ENCODE results near the gene IRF3.
"Not testable (repeated sequence)": the region's sequence is repeated elsewhere in the genome, so short reads cannot be mapped to it uniquely, and the experiment has no call there.

Gene IRF3

DNA sequence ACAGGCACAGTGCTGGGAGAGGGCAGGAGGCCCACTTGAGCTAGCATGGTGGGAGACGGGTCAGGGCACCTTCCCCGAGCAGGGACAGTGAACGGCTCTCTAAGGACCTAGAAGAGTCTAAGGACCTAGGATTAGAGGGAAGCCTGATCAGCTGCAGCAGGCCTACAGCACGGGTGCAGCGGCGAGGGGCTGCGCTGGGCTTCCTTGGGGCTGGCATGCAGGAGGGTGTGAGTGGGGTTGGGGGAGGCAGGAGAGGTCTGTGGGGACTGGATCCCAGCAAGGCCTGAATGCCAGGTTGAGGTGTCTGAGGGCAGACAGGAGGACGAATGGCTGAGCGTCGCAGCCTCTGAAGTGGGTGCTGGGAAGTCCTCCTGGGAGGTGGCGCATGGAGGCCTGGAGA is 20.1 kb downstream of the IRF3 start:
- DNase-seq = no peak

DNA sequence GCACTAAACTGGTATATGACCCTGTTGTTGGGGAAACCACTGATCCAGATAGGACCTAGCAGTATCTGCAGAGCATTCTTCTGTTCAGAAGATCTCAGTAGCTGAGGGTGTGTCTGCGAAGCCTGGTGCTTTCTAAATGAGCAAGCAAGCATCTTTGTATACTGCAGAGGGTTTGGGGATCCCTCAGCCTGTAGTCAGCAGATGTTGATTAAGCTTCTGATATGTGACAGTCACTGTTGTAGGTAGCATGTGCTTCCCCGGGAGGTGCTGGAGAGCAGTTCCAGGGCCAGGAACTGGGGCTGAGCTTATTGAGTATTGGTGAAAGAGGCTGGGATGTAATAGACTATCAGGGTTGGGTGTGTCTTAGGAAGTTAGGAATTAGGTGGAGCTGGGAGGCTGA is 22.2 kb downstream of the IRF3 start:
- DNase-seq = no peak

DNA sequence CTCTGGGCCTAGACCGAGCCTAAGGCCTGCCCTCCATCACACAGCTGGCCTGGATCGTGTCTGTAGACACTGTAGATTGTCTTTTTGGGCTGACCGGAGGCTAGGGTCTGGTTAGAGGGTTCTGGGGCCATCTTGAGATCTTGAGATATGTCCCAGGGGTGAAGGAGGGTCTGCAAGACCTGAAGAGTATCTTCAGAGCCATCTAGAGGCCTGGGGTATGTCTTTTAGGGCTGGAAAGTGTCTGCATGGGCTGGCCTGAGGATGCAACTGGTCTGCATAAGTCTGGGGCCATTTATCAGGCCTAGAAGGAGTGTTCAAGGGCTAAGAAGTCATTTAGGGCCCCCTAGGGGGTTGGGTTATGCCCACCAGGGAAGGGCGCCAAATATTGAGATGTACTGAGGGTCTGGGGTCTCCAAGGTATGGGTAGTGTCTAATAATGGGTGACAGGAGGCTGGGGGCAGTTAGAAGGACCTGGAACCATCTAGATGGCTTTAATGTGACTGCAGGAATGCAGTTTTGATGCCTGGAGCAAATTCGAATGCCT is 23.1 kb downstream of the IRF3 start:
- no peak for DNase-seq

DNA sequence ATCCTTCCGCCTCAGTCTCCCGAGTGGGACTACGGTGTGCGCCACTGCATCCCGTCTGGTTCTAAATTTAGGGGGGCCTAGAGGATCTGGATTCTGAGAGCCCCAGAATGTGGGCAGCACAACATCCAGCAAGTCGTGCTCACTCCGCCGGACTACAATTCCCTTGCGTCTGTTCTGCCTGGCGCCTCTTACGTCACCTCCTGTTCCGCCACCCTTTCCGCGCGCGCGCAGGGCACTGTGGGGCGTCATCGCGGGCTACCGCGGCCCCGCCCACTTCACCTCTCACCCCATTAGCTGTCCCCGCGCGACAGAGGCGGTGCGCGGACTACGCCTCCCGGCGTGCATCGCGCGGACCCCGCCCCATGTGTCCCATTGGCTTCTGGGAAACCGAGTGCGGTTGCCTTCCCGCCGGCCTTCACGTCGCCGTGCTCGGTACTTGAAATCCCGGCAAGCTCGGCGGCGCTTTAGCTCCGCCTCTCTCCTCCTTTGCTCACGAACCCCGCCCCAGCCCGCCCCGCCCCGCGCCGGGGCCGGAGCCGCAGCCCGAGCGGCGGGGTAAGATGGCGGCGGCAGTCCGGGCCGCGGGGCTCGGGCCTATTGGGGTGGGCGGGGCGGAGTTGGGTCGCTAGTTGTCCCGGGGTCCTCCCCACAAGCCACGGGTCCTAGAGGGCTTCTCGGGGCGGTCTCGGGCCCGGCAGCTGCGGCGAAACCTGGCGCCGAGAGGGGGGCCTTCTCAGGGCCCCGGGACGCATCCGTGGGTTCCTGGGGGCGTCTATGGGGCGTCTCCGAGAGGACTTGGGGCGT is 23.8 kb downstream of the IRF3 start, which contains the start of gene SCAF1:
SCAF1 (plus strand) TSS at position 522 of the 804 bp plus-strand sequence. CDS start 2,818 bp downstream, outside the sequence.
- peak; percentile 100 for DNase-seq

DNA sequence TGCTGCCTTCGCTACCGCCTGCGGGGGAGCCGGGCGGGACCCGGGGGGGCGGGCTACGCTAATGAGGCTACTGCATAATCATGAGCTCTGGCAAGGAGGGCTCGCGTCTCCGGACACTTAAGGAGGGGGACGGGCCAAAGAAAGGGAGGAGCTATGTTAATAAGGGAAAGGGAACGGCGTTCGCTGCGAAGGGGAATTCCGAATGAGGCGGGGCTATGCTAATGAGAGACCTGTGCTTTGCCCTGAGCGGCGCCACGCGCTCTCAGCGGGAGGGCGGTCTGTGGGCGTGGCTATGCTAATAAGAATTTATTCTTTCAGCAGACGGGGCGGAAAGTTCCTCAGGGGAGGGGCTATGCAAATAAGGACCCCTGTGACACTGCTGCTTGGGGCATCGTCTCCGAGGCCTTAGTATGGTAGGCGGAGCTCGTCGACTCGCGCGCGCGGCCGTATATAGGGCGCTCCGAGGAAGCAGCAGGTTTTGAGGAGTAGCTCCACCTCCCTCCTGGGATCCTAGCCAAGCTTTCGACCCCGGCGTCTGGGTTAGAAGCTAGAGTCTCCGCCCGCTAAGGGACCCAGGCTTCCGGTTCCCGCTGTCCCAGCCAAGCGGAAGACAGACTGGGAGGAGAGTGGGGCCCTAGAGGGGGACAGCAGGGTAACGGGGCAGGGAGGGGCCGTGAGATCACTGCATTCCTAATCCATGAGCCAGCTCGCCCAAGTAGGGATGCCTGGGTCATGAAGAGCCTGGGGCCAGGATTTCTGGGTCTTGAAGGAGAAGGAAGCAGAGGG is 25.4 kb downstream of the IRF3 start, which contains the start of gene RRAS:
RRAS (minus strand) TSS at position 31 of the 786 bp plus-strand sequence. CDS start 45 bp downstream, outside the sequence.
- peak; percentile 100 for DNase-seq

DNA sequence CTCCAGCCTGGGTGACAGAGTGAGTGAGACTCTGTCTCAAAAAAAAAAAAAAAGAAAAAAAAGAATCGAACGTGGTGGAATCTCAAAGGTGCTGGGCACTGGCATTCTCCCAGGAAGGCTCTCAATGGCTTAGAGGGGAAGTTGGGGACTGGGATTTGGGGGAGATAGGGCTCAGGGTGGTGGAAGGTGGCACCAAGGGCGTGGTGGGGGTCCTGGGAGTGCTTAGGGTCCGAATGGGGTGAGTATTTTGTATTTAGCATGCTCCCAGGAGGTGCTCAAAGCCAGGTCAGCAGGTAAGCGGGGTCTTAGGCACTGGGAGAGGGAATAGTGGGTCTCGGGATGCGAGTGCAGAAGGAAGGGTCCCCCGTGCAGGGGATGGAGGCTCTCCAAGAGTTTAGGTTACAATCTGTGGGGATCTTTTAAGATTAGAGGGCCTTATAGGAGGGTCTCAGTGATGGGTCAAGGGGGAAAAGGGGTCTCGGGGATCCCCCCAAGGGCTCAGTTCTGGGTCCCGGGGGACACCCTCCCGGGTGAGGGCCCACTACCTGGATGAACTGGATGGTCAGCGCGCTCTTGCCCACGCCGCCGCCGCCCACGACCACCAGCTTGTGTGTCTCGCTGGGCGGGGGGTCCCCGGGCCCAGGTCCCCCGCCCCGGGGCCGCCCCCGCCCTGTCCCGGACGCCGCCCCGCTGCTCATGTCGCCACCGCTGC is 26.1 kb downstream of the IRF3 start:
- no peak for DNase-seq

DNA sequence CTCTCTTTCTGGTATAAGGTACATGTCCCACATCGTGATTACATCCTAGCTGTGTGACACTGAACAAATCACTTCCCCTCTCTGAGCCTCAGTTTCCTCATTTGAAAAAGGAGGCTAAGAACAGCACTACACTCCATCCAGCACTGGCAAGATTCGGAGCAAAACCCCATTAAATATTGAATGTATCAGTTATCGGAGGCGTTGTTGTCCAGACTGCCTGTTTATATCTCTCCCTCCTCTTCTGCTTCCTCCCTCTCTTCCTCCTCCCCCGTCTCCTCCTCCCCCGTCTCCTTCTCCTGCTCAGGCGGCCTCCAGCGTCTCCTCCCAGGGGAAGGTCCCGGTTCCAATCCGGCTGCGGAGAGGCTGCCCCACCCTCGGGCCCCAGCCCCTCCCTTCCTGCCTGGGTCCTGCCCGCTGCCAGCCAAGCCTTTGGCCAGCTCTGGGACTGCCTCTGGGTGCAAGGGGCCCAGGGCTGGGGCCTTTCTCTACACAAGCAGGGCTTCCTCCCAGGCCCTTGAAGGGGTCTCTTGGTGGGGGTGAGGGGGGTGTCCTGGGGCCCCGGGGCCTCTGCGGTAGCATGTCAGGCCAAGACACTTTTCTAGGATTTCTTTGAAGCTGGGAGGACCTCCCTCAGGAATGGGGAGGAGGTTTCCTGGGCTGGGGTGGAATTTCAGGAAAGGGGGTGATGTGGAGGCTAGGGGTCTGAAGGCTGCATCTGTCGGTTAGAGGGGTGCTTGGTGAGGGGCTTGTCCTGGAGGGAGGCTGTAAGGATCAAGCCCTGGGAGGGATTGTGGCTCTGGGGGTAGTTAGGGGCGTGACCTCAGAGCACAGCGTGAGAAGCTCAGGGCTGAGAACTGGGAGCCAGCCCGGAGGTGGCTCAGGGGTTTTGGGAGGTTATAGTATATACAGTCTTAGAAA is 27.6 kb downstream of the IRF3 start:
- peak; percentile 82 for DNase-seq

DNA sequence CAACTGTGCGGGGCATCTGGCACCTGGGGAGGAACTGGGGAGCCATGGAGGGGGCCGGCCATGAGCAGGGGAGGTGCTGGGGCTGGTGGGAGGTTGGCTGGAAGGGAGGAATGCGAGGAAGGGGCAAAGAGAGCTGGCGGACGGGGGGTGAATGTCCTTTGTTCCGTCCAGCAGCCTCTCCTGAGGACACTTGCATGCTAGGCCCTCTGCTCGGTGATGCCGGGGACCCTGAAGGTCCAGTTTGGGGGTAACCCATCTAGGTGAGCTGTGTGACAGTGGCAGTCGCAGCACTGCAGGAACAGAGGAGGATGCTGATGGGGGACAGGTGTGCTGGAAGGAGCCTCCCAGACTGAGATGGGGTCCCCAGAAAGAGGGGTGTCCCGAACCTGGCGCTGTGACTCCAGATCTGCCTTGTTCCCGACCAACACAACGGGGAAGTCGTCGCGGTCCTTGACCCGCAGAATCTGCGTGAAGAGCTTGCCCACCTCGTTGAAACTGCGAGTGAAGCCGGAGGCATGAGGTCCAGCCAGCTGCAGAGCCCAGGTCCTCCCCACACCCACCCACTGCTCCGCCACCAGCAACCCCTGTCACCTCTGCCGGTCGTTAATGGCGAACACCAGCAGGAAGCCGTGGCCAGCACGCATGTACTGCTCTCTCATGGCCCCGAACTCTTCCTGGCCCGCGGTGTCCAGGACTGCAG is 29.3 kb downstream of the IRF3 start:
- DNase-seq = no peak

DNA sequence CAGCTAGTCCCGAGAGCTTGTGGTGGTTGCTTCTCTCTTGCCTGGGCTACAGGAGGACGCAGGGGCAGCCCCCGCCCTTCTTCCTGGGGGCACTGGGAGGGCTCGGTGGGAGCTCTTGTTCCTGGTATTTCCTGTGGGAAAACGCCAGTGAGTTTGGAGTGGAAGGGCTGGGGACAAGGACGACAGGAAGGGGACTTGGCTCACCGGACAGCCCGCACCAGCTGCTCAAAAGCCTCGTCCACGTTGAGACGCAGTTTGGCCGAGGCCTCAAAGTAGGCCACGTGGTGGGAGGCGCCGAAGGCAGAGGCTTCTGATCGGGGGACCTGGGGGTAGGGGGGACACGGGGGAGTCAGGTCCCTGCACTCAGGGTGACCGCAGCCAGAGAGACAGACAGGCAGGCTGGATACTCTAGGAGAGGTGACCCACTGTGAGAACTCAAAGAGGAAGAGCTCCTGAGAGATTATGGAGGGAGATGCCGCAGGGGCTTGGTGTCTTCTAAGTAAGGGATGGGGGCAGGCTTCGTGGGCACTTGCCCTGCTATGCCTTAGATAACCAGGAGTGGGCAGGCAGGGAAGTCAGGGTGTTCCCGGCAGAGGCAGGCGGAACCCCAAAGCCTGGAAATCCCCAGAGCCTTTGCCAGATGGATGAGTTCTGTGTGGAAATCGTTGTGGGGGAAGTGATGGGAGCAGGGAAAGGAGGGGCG is 30.0 kb downstream of the IRF3 start:
- DNase-seq = no peak

DNA sequence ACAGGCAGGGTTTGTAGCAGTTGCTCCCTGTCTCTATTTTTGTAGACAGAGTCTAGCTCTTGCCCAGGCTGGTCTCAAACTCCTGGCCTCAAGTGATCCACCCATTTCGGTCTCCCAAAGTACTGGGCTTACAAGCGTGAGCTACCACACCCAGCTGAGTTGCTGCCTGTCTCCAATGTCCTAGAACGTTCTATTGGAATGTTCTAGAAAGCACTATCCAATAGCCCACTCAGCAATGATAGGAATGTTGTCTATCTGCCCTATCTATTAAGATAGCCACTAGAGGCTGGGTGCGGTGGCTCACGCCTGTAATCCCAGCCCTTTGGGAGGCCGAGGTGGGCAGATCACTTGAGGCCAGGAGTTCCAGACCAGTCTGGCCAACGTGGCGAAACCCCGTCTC is 32.4 kb downstream of the IRF3 start:
- not testable (repeated sequence) for DNase-seq

DNA sequence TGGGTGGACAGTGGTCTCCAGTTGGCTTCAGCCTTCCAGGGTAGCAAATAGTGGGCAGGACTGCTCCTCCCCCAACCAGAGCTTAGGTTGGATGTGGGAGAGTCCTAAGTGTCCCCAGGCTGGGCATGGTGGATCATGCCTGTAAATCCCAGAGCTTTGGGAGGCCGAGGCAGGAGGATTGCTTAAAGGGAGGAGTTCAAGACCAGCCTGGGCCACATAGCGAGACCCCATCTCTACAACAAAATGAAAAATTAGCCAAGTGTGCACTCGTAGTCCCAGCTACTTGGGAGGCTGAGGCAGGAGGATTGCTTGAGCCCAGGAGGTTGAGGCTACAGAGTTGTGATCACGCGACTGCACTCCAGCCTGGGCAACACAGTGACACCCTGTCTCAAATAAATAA is 33.1 kb downstream of the IRF3 start:
- DNase-seq = no peak

DNA sequence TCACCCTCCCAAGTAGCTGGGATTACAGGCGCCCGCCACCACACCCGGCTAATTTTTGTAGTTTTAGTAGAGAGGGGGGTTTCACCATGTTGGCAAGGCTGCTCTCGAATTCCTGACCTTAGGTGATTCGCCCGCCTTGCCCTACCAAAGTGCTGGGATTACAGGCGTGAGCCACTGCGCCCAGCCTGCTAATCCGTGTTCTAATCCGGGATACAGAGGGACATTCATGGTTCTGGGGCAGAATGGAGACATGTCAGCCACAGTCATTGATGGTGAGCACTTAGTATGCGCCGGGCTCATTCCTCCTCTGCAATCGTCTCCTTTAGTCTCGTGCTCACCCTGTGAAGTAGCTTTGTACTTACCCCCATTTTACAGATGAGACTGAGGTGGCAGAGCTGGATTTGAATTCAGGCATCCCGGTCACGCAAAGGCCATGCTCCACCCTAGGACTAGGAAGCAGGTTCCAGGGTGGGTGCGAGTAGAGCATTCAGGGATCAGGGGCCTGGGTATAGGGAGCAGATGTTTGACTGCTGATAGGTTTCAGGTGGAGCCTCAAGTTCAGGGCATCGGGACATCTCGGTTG is 34.0 kb downstream of the IRF3 start:
- no peak for DNase-seq

DNA sequence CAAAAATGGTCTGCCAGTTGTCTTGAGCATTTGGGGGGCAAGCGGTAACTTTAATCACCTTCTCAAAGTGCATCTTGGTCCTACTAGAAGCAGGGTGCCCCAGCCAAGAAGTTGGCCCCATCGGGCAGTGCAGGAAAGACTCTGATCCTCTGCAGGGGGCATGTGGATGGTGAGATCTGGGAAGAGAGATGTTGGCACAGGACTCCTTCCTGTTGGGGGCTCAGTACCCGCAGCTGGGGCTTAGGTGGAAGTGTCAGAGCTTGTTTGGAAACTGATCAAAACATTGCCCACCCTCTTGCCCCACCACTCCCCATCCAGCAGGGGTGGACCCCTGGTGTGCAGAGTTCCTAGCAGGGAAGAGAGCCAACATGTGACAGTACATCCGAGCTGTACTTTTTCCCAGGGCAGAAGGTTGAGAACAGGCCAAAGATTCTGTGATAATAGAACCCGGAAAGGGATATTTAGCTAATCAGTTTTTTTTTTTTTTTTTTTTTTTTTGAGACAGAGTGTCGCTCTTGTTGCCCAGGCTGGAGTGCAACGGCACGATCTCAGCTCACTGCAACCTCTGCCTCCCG is 34.6 kb downstream of the IRF3 start:
- no peak for DNase-seq

DNA sequence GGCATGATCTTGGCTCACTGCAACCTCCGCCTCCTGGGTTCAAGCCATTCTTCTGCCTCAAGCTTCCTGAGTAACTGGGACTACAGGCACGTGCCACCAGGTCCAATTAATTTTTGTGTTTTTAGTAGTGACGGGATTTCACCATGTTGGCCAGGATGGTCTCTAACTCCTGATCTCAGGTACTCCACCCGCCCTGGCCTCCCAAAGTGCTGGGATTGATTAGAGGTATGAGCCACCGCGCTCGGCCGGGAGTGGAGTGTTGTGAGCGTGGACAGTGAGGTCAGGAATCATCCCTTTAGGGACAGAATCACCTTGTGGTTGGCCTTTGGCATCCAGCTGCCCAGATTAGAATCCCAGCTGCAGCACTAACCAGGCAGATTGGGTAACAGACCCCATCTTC is 36.0 kb downstream of the IRF3 start:
- no peak for DNase-seq

DNA sequence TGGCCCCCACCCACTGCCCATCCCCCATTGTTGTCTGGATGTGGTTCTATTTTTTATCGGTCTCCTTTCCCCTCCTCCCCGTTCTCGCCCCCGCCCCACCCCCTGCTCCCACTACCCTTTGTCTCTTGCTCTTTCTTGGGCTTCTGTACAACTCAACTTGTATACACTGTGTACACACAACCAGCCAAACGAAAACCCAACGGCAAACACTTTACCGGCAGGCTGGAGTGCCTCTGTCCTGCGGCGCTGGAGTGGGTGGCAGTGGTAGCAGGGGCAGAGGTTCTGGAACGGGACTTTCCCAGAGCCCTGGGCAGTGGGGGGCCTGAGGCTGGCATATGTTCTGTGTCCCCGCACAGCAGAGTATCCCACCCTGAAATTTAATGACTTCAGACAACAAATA is 39.4 kb downstream of the IRF3 start:
- DNase-seq = peak; percentile 22

DNA sequence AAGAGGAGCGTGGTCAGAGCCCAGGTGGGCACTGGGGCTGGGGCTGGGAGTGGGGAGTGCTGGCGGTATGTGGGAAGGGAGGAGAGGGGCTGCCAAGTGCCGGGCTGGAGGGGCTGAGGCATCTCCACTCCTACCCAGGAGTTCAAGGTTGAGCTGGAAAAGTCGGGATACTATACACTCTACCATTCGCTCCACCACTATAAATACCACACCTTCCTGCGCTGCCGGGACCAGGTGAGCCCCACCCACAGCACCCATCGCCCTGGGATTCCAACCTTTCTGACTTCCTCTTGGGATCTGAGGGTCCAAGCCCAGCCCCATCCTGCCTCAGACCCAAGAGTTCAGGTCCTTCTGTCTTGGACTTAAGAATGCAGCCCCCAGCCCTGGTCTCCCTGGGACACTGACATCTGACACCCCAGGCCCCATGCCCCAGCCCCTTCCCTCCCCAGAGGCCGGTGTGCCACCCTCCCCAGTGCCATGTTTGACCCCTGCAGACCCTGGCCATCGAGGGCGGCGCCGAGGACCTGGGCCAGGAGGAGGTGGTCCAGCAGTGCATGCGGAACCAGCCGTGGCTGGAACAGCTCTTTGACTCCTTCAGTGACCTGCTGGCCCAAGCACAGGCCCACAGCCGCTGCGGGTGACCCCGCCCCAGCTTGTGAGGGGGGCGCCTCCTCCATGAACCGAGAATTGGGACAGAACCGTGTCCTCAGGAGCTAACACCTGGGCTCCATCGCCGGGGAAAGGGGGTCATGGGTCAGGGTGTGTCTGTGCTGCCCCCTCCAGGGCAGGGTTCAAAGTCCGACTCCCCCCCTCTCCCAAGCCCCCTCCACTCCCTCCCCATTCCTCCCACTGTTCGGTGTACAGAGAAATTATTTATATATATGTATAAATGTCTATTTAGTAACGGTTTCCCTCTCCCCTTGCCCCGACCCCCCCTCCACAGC is 40.4 kb downstream of the IRF3 start:
- no peak for DNase-seq

DNA sequence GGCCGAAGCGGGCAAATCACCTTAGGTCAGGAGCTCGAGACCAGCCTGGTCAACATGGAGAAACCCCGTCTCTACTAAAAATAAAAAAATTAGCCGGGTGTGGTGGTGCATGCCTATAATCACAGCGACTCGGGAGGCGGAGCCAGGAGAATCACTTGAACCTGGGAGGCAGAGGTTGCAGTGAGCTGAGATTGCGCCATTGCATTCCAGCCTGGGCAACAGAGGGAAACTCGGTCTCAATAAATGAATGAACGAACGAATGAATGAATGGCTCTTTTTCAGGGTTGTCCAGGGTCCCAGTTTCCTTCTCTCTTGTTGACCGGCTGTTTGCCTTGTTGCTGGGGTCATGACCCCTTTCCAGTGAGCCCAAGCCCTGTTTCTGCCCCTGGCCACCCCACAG is 47.8 kb downstream of the IRF3 start:
- DNase-seq = not testable (repeated sequence)

DNA sequence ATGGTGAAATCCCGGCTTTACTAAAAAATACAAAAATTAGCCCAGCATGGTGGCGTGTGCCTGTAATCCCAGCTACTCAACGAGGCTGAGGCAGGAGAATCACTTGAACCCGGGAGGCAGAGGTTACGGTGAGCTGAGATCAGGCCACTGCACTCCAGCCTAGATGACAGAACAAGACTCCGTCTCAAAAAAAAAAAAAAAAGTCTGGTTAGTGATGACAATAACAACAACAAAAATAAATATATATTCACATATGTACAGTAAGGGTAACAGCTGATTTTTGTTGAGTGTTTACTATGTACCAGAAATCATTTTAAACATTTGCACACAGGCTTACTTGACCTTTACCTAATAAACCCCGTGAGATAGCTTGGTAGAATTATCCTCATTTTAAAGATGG is 48.7 kb downstream of the IRF3 start:
- no peak for DNase-seq

DNA sequence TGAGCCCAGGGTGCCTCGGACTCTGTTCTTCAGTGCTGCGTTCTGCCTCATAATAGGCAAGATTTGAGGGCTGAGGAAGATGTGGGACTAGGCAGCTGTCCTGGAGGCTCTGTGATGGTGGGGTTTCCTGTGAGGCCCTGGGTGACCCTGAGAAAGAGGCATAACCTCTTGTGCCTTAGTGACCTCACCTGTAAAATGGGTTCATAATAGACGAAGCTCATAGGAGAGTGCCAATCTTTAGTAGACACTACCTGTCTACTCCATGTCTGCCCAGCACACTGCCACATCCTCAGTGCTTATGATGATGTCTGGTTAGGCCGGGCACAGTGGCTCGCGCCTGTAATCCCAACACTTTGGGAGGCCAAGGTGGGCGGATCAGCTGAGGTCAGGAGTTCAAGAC is 49.1 kb downstream of the IRF3 start:
- no peak for DNase-seq
